HepG2 (cell line): ENCODE measurements around the gene MYOF. TPM values are rescaled to one million over a fixed set of nuclear protein-coding genes. Genes with fewer than 3 reads are reported as not detected.

ENCODE experiments used
- GATAD2A ChIP-seq: IDR thresholded peaks from 2 replicates; pipeline ENCODE4 v1.6.1; 2016
- MIXL1 ChIP-seq: IDR thresholded peaks from 2 replicates; pipeline ENCODE4 v1.6.1; 2016
- SMAD3 ChIP-seq: sonication (generic); formaldehyde crosslinking; IDR thresholded peaks from 2 replicates; pipeline ENCODE4 v1.4.0; 2020; ENCODE audit warnings: missing genetic modification reagents
- STAG1 ChIP-seq: sonication (generic); formaldehyde crosslinking; IDR thresholded peaks from 2 replicates; pipeline ENCODE4 v1.4.0; 2020; ENCODE audit warnings: missing genetic modification reagents
- TGIF2 ChIP-seq: IDR thresholded peaks from 2 replicates; pipeline ENCODE4 v1.6.1; 2016; ENCODE audit warnings: control low read depth, missing compliant biosample characterization
- XRCC5 ChIP-seq: fragments of 200-400 bp; formaldehyde crosslinking; optimal IDR thresholded peaks from 2 replicates; pipeline ENCODE3; 2017; ENCODE audit warnings: mild to moderate bottlenecking, low read length
- ZNF205 ChIP-seq: IDR thresholded peaks from 2 replicates; pipeline ENCODE4 v1.6.1; 2018; ENCODE audit warnings: missing biosample characterization, missing genetic modification reagents
- ZNF331 ChIP-seq: sonication (generic); formaldehyde crosslinking; IDR thresholded peaks from 2 replicates; pipeline ENCODE4 v1.4.0; 2020; ENCODE audit warnings: missing genetic modification reagents
- ZNF33A ChIP-seq: sonication (generic); formaldehyde crosslinking; IDR thresholded peaks from 2 replicates; pipeline ENCODE4 v1.5.1; 2020; ENCODE audit warnings: missing genetic modification reagents, mild to moderate bottlenecking, moderate library complexity, borderline replicate concordance
- ZNF501 ChIP-seq: sonication (generic); formaldehyde crosslinking; IDR thresholded peaks from 2 replicates; pipeline ENCODE4 v1.5.1; 2020; ENCODE audit warnings: mild to moderate bottlenecking, moderate library complexity, missing genetic modification reagents
- ZSCAN21 ChIP-seq: sonication (generic); formaldehyde crosslinking; IDR thresholded peaks from 2 replicates; pipeline ENCODE4 v1.8.0; 2022; ENCODE audit warnings: mild to moderate bottlenecking, missing genetic modification reagents, moderate library complexity, borderline replicate concordance
- polyA plus RNA-seq, 8 experiments: library from polyadenylated mRNA; depleted of rRNA in 3 of 8; stranded (reverse) in 7 of 8; unstranded in 1 of 8; fragments of >200 nt; fragmentation: Illumina TruSeq in 4 of 8; extraction: Trizol in 4 of 8; gene quantifications; 2 replicates each; pipeline versions ENCODE4 v1.2.1 to v1.2.3, GENCODE V29; 2011 to 2016; ENCODE audit warnings: low read depth in 4 of 8, missing spikeins in 1 of 8, mixed read lengths in 1 of 8; ENCODE audit not compliant: insufficient read depth in 1 of 8
- total RNA-seq, 5 experiments: library from RNA; depleted of rRNA; stranded (reverse); fragments of >200 nt; fragmentation: Illumina TruSeq; extraction: Trizol; gene quantifications; 2 replicates each; pipeline ENCODE4 v1.2.3, GENCODE V29; 2016; ENCODE audit warnings: low read depth in 1 of 5
- TF ChIP-seq, protein P1 (sequence below): IDR thresholded peaks from 2 replicates; pipeline ENCODE4 v1.6.1; 2016; ENCODE audit warnings: low read depth
- TF ChIP-seq, protein P2 (sequence below): sonication (generic); formaldehyde crosslinking; IDR thresholded peaks from 2 replicates; pipeline ENCODE4 v1.5.0; 2020; ENCODE audit warnings: mild to moderate bottlenecking, missing genetic modification reagents, moderate library complexity
- TF ChIP-seq, protein P3 (sequence below): sonication (generic); formaldehyde crosslinking; IDR thresholded peaks from 2 replicates; pipeline ENCODE4 v1.4.0; 2020; ENCODE audit warnings: missing genetic modification reagents, borderline replicate concordance
- TF ChIP-seq, protein P4 (sequence below): IDR thresholded peaks from 2 replicates; pipeline ENCODE4 v1.4.0; 2020; ENCODE audit warnings: mild to moderate bottlenecking, missing genetic modification reagents
- TF ChIP-seq, protein P5 (sequence below): sonication (generic); formaldehyde crosslinking; IDR thresholded peaks from 2 replicates; pipeline ENCODE4 v1.5.0; 2020; ENCODE audit warnings: missing genetic modification reagents, mild to moderate bottlenecking, borderline replicate concordance

Gene MYOF
- total and polyA plus RNA-seq, 2 of the 13 experiments (the other 11 are each of a cell fraction or from before 2014, with no cell fraction given), result 0.18 to 0.42 TPM

DNA sequence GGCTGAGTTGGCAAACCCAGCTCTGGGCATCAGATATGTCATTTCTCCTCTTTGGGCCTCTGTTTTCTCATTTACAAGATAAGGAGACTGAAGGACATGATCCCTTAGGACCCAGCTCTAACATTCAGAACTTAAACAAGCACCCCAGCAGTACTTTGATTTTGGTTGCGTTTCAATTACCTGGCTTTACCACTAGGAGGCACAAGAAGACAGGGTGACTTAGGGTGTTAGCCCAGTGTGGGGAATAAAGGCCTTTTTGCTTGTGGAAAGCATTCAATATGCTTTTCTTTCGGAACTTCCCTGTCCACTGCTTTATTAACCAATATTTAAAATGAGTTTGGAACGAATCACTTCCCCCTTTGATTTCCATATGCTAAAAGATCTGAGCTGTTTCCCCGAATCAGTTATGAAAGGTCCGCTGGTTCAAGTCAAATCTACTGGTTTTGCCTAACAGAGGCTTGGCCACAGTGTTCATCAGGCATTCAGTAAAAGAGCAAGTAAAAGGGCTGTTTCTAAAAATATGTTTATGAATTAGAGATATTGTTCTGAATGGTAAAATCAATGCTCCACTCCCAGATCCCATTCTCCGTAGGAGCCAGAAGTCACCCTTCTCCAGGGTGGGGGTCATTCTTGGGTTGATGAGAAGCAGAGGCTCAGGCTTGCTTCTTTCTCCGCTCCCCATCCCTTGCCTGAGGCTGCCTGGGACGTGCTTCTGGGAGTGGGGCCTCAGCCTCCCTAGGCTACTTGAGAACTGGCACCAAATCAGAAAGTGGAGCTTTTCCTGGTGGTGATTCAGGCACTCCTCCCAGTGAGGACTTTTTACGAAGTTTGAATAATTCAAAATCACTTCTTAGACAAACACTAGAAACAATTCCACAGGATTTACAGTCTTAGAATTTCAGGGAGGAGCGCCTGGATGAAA is 105.5 kb downstream of the MYOF start (continued):
- TF ChIP-seq ZNF501 (no peak), STAG1 (CRISPR knock-in tag) (peak; percentile 97), GATAD2A (CRISPR knock-in tag) (0 out of 2 replicates have a peak, but pooled peaks have one; percentile 30), ZNF205 (CRISPR knock-in tag) (0 out of 2 replicates have a peak, but pooled peaks have one; percentile 29), MIXL1 (CRISPR knock-in tag) (peak; percentile 55; the same call in 1 of the 2 replicates), TGIF2 (CRISPR knock-in tag) (0 out of 2 replicates have a peak, but pooled peaks have one; percentile 17), SMAD3 (CRISPR knock-in tag) (no peak), ZNF331 (CRISPR knock-in tag) (0 out of 2 replicates have a peak, but pooled peaks have one; percentile 16), XRCC5 (peak; percentile 21), ZSCAN21 (CRISPR knock-in tag) (peak; percentile 100), ZNF33A (CRISPR knock-in tag) (no peak)
- TF ChIP-seq, protein P1, sequence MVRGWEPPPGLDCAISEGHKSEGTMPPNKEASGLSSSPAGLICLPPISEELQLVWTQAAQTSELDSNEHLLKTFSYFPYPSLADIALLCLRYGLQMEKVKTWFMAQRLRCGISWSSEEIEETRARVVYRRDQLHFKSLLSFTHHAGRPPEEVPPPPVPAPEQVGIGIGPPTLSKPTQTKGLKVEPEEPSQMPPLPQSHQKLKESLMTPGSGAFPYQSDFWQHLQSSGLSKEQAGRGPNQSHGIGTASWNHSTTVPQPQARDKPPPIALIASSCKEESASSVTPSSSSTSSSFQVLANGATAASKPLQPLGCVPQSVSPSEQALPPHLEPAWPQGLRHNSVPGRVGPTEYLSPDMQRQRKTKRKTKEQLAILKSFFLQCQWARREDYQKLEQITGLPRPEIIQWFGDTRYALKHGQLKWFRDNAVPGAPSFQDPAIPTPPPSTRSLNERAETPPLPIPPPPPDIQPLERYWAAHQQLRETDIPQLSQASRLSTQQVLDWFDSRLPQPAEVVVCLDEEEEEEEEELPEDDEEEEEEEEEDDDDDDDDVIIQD (CRISPR knock-in tag), result 0 out of 2 replicates have a peak, but pooled peaks have one; percentile 31
- TF ChIP-seq, protein P2, sequence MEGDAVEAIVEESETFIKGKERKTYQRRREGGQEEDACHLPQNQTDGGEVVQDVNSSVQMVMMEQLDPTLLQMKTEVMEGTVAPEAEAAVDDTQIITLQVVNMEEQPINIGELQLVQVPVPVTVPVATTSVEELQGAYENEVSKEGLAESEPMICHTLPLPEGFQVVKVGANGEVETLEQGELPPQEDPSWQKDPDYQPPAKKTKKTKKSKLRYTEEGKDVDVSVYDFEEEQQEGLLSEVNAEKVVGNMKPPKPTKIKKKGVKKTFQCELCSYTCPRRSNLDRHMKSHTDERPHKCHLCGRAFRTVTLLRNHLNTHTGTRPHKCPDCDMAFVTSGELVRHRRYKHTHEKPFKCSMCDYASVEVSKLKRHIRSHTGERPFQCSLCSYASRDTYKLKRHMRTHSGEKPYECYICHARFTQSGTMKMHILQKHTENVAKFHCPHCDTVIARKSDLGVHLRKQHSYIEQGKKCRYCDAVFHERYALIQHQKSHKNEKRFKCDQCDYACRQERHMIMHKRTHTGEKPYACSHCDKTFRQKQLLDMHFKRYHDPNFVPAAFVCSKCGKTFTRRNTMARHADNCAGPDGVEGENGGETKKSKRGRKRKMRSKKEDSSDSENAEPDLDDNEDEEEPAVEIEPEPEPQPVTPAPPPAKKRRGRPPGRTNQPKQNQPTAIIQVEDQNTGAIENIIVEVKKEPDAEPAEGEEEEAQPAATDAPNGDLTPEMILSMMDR (CRISPR knock-in tag), result peak; percentile 91
- TF ChIP-seq, protein P3, sequence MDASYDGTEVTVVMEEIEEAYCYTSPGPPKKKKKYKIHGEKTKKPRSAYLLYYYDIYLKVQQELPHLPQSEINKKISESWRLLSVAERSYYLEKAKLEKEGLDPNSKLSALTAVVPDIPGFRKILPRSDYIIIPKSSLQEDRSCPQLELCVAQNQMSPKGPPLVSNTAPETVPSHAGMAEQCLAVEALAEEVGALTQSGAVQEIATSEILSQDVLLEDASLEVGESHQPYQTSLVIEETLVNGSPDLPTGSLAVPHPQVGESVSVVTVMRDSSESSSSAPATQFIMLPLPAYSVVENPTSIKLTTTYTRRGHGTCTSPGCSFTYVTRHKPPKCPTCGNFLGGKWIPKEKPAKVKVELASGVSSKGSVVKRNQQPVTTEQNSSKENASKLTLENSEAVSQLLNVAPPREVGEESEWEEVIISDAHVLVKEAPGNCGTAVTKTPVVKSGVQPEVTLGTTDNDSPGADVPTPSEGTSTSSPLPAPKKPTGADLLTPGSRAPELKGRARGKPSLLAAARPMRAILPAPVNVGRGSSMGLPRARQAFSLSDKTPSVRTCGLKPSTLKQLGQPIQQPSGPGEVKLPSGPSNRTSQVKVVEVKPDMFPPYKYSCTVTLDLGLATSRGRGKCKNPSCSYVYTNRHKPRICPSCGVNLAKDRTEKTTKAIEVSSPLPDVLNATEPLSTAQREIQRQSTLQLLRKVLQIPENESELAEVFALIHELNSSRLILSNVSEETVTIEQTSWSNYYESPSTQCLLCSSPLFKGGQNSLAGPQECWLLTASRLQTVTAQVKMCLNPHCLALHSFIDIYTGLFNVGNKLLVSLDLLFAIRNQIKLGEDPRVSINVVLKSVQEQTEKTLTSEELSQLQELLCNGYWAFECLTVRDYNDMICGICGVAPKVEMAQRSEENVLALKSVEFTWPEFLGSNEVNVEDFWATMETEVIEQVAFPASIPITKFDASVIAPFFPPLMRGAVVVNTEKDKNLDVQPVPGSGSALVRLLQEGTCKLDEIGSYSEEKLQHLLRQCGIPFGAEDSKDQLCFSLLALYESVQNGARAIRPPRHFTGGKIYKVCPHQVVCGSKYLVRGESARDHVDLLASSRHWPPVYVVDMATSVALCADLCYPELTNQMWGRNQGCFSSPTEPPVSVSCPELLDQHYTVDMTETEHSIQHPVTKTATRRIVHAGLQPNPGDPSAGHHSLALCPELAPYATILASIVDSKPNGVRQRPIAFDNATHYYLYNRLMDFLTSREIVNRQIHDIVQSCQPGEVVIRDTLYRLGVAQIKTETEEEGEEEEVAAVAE, result 0 out of 2 replicates have a peak, but pooled peaks have one; percentile 54
- TF ChIP-seq, protein P4, sequence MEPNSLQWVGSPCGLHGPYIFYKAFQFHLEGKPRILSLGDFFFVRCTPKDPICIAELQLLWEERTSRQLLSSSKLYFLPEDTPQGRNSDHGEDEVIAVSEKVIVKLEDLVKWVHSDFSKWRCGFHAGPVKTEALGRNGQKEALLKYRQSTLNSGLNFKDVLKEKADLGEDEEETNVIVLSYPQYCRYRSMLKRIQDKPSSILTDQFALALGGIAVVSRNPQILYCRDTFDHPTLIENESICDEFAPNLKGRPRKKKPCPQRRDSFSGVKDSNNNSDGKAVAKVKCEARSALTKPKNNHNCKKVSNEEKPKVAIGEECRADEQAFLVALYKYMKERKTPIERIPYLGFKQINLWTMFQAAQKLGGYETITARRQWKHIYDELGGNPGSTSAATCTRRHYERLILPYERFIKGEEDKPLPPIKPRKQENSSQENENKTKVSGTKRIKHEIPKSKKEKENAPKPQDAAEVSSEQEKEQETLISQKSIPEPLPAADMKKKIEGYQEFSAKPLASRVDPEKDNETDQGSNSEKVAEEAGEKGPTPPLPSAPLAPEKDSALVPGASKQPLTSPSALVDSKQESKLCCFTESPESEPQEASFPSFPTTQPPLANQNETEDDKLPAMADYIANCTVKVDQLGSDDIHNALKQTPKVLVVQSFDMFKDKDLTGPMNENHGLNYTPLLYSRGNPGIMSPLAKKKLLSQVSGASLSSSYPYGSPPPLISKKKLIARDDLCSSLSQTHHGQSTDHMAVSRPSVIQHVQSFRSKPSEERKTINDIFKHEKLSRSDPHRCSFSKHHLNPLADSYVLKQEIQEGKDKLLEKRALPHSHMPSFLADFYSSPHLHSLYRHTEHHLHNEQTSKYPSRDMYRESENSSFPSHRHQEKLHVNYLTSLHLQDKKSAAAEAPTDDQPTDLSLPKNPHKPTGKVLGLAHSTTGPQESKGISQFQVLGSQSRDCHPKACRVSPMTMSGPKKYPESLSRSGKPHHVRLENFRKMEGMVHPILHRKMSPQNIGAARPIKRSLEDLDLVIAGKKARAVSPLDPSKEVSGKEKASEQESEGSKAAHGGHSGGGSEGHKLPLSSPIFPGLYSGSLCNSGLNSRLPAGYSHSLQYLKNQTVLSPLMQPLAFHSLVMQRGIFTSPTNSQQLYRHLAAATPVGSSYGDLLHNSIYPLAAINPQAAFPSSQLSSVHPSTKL (CRISPR knock-in tag), result peak; percentile 28; the same call in 1 of the 2 replicates
- TF ChIP-seq, protein P5, sequence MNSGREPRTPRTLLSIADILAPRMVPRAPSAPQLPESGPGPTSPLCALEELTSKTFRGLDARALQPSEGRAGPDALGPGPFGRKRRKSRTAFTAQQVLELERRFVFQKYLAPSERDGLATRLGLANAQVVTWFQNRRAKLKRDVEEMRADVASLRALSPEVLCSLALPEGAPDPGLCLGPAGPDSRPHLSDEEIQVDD (CRISPR knock-in tag), result no peak
